Activated CD4-positive, CD25-positive, alpha-beta regulatory T cell treated with anti-CD3 and anti-CD28 coated beads, Interleukin-2, amount 50 U/mL, for 16 hours (primary cell): ENCODE data around the gene MARCKSL1.
"Not testable (repeated sequence)": the region's sequence is repeated elsewhere in the genome, so short reads cannot be mapped to it uniquely, and the experiment has no call there.

Experiments used
- DNase-seq: peaks from one replicate; pipeline ENCODE4 v3.0.0-alpha.2; 2020; ENCODE audit warnings: low read depth, low spot score

Gene MARCKSL1

GRCh38 chr1:32289256-32289655 lies 46.8 kb downstream of the MARCKSL1 start:
- DNase-seq = no peak

- DNase-seq = no peak
Measured at GRCh38 chr1:32286763-32287162, 49.3 kb downstream of the MARCKSL1 start.

- DNase-seq = no peak
Measured at GRCh38 chr1:32285658-32286057, 50.4 kb downstream of the MARCKSL1 start.

GRCh38 chr1:32284777-32285176 lies 51.3 kb downstream of the MARCKSL1 start:
- not testable (repeated sequence) for DNase-seq
